Testis (tissue), 3 donors: ENCODE measurements around the gene ADAMTSL1. TPM values are rescaled to one million over a fixed set of nuclear protein-coding genes. Genes with fewer than 3 reads are reported as not detected.

Experiments used
- DNase-seq: peaks from one replicate; pipeline ENCODE4 v3.0.0-alpha.2; 2019
- H3K27ac ChIP-seq, 2 donors: fragments of 200-600 bp; sonication (generic); one replicate each; pipeline ENCODE4 v1.5.1; 2019
- H3K27me3 ChIP-seq: fragments of 200-600 bp; sonication (generic); one replicate; pipeline ENCODE4 v1.5.1; 2019
- H3K36me3 ChIP-seq: fragments of 200-600 bp; sonication (generic); one replicate; pipeline ENCODE4 v1.5.1; 2017; ENCODE audit warnings: low read depth; ENCODE audit errors: missing control alignments
- H3K4me1 ChIP-seq: fragments of 200-600 bp; sonication (generic); one replicate; pipeline ENCODE4 v1.5.1; 2019
- H3K4me3 ChIP-seq, 2 donors: fragments of 200-600 bp; sonication (generic); one replicate each; pipeline ENCODE4 v1.5.1; 2017 to 2019
- H3K9me3 ChIP-seq: fragments of 200-600 bp; sonication (generic); one replicate; pipeline ENCODE4 v1.5.1; 2017
- CTCF ChIP-seq, 3 experiments: fragments of 450-650 bp in 2 of 3; fragments of 200-600 bp in 1 of 3; sonication (generic) in 1 of 3; IDR thresholded peaks; one replicate each; pipeline ENCODE4 v1.5.1; 2016 to 2019; ENCODE audit warnings: antibody characterized with exemption in 3 of 3, mild to moderate bottlenecking in 2 of 3, moderate library complexity in 1 of 3
- POLR2A ChIP-seq: fragments of 450-650 bp; IDR thresholded peaks from one replicate; pipeline ENCODE4 v1.6.1; 2017; ENCODE audit warnings: antibody characterized with exemption, mild to moderate bottlenecking, moderate library complexity
- WGBS, 2 donors: methylation state at CpG; one replicate each; pipeline ENCODE4 v1.1.5; 2018; 5-methylcytosine and 5-hydroxymethylcytosine counted together
- intact Hi-C: fragments of 100-400 bp; cut with DNase I; formaldehyde crosslinking; loops from one replicate; pipeline ENCODE4 v1.15.1; 2023; ENCODE audit warnings: low total_unique reads
- polyA plus RNA-seq: library from polyadenylated mRNA; stranded (reverse); fragments of 350-450 nt; fragmentation: Illumina TruSeq; extraction: RNeasy Lipid Tissue Mini Kit (QIAGEN cat#74804); gene quantifications from one replicate; pipeline ENCODE4 v1.2.3, GENCODE V29; 2014; ENCODE audit warnings: low read depth, low replicate concordance; ENCODE audit not compliant: insufficient read depth
- total RNA-seq, 2 donors: library from RNA; depleted of rRNA; stranded (reverse); fragments of >200 nt; gene quantifications; one replicate each; pipeline ENCODE4 v1.2.3, GENCODE V29; 2016

Gene ADAMTSL1
- total and polyA plus RNA-seq, 3 donors from 2014 or later = 4.7 to 12.3 (median 6.7) TPM

GRCh38 chr9:18881758-18882157 is 407.8 kb downstream of the ADAMTSL1 start:
- Histone ChIP-seq H3K27me3 (no peaks in the 10 kb centered on the region), H3K36me3 (no peaks in the 10 kb centered on the region), H3K27ac (no peak overlapping the region), H3K9me3 (no peaks in the 10 kb centered on the region), H3K4me3 (no peak overlapping the region), H3K4me1 (no peaks in the 10 kb centered on the region)
- TF ChIP-seq CTCF (IDR thresholded peaks at IDR 0.05) (no peak), POLR2A (no peak)
- intact Hi-C loops = no loop called here
- WGBS, 2 donors = 68 to 72% methylated on average over 2 of the region's 2 CpGs
- no peak for DNase-seq

GRCh38 chr9:18887546-18887945 is 413.6 kb downstream of the ADAMTSL1 start:
- Histone ChIP-seq H3K4me3 (no peak overlapping the region), H3K27me3 (no peaks in the 10 kb centered on the region), H3K9me3 (no peaks in the 10 kb centered on the region), H3K27ac (no peak overlapping the region), H3K4me1 (no peaks in the 10 kb centered on the region), H3K36me3 (no peaks in the 10 kb centered on the region)
- TF ChIP-seq POLR2A (no peak), CTCF (IDR thresholded peaks at IDR 0.05) (no peak)
- 100% methylated on average over 1 of the region's 1 CpG for WGBS, 2 donors
- intact Hi-C loops = no loop called here
- no peak for DNase-seq

- Histone ChIP-seq H3K27ac (no peak overlapping the region), H3K4me1 (no peaks in the 10 kb centered on the region), H3K27me3 (no peaks in the 10 kb centered on the region), H3K4me3 (no peak overlapping the region), H3K36me3 (no peaks in the 10 kb centered on the region), H3K9me3 (no peaks in the 10 kb centered on the region)
- no peak for DNase-seq
- intact Hi-C loops = no loop called here
- WGBS, 2 donors = 88 to 90% methylated on average over 1 of the region's 1 CpG
- TF ChIP-seq POLR2A = no peak
- TF ChIP-seq CTCF (IDR thresholded peaks at IDR 0.05) = no peak
Measured at GRCh38 chr9:18888290-18888689, 414.3 kb downstream of the ADAMTSL1 start.

GRCh38 chr9:18889550-18889949 is 415.6 kb downstream of the ADAMTSL1 start:
- Histone ChIP-seq H3K9me3 (no peaks in the 10 kb centered on the region), H3K27me3 (no peaks in the 10 kb centered on the region), H3K36me3 (no peaks in the 10 kb centered on the region), H3K4me3 (no peak overlapping the region), H3K4me1 (no peaks in the 10 kb centered on the region), H3K27ac (no peak overlapping the region)
- no peak for TF ChIP-seq POLR2A
- no peak for TF ChIP-seq CTCF (IDR thresholded peaks at IDR 0.05)
- WGBS, 2 donors = 94 to 96% methylated on average over 7 to 12 of the region's 12 CpGs
- intact Hi-C loops = no loop called here
- no peak for DNase-seq

GRCh38 chr9:18890372-18890771 is 416.4 kb downstream of the ADAMTSL1 start:
- Histone ChIP-seq H3K4me1 (no peaks in the 10 kb centered on the region), H3K4me3 (no peak overlapping the region), H3K9me3 (no peaks in the 10 kb centered on the region), H3K27ac (no peak overlapping the region), H3K36me3 (no peaks in the 10 kb centered on the region), H3K27me3 (no peaks in the 10 kb centered on the region)
- TF ChIP-seq POLR2A = no peak
- intact Hi-C loops = no loop called here
- no peak for DNase-seq
- WGBS, 2 donors = 77 to 80% methylated on average over 4 of the region's 4 CpGs
